A549 treated with ZK216348 at 1 μM for 4 hours (cell line): ENCODE results near the gene OR52E4. TPM values are rescaled to one million over a fixed set of nuclear protein-coding genes. Genes with fewer than 3 reads are reported as not detected.

Experiments
- total RNA-seq: library from RNA; stranded (reverse); fragments of 200-300 nt; extraction: Qiagen RNA extraction; gene quantifications from 5 replicates; pipeline ENCODE4 v1.2.3, GENCODE V29; 2022; ENCODE audit warnings: low read depth

Gene OR52E4
- total RNA-seq = not detected in 5 replicates

DNA sequence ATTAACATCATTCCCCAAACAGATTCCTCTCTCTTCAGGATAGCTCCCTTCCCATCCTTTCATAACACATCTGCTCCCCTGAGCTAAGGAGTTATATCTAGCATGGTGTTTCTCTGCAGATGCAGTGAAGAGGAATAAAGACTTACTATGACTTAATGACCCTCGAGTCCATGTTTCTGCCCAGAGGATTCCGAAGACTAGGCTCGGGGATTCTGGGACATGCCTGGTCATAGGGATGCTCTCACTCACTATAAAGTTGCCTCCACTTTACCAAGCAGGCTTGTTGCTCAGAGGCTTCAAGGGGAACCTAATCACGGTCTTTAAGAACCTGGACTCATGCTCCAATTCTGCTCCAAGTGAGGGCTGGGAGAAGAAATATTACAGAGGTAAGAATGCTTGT is at the start of gene OR52E4:
Gene OR52E4 (plus strand): TSS at position 301 of the 400 bp plus-strand sequence. CDS start 3,664 bp downstream, outside the sequence.

GRCh38 chr11:5841797-5842196 is 38.6 kb upstream of the OR52E4 start, which contains the start of gene OR52E6:
Gene OR52E6 (minus strand): TSS chr11:5841897. CDS start chr11:5841897, 0 bp downstream.

DNA sequence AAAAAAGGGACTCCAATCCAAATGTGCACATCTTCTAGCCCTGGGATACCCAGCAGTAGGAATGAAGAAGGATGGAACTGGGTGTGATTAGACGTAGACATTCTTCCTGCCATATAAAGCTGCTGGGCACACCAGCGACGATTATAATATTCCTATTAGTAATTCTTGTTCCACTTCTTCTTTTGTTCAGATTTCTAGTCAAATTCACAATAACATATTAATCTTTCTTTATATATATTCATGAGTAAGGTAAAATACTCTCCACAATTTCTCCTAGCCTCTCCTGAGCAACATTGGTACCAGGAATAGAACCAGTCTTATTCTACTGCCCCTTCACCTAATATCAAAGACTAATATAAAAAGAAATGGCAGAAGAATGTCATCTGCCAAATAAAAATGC is 22.8 kb upstream of the OR52E4 start, which contains the start of gene OR52E8:
Gene OR52E8 (minus strand): TSS at position 101 of the 400 bp plus-strand sequence. CDS start 0 bp downstream, at position 101.

GRCh38 chr11:5892908-5893307 is 12.5 kb downstream of the OR52E4 start, which contains the start of gene OR52E5:
Gene OR52E5 (plus strand): TSS chr11:5893208. CDS start chr11:5900777, 7,569 bp downstream.

Other genes with a start within 250 kb of the OR52E4 start
- gene TRIM5, start 195.6 kb upstream of the OR52E4 start, total RNA-seq = 9.9 to 13.5 TPM (median 10.7 TPM) in 5 replicates
- gene TRIM22, start 190.8 kb upstream of the OR52E4 start, total RNA-seq = 0.57 to 1.0 TPM (median 0.81 TPM) in 5 replicates
- not detected in 5 replicates for gene OR56B1, start 144.2 kb upstream of the OR52E4 start, total RNA-seq
- not detected in 5 replicates for gene OR52N4, start 126.4 kb upstream of the OR52E4 start, total RNA-seq
- not detected in 5 replicates for gene OR52N5, start 97.3 kb upstream of the OR52E4 start, total RNA-seq
- not detected in 5 replicates for gene OR52N1, start 89.4 kb upstream of the OR52E4 start, total RNA-seq
- gene OR52N2, start 71.7 kb upstream of the OR52E4 start, total RNA-seq = not detected in 5 replicates
- not detected in 5 replicates for gene OR52E6, start 38.7 kb upstream of the OR52E4 start, total RNA-seq
- gene OR52E8, start 22.9 kb upstream of the OR52E4 start, total RNA-seq = not detected in 5 replicates
- gene OR52E5, start 12.6 kb downstream of the OR52E4 start, total RNA-seq = not detected in 5 replicates
- not detected in 5 replicates for gene OR56A3, start 61.6 kb downstream of the OR52E4 start, total RNA-seq
- gene OR56A5, start 87.9 kb downstream of the OR52E4 start, total RNA-seq = not detected in 5 replicates
- gene OR52L1, start 106.4 kb downstream of the OR52E4 start, total RNA-seq = not detected in 5 replicates
- not detected in 5 replicates for gene OR56A4, start 126.3 kb downstream of the OR52E4 start, total RNA-seq
- gene OR56A1, start 150.1 kb downstream of the OR52E4 start, total RNA-seq = not detected in 5 replicates
- gene OR56B4, start 227.1 kb downstream of the OR52E4 start, total RNA-seq = not detected in 5 replicates